ENCODE data around the gene STUM. TPM values are rescaled to one million over a fixed set of nuclear protein-coding genes. Genes with fewer than 3 reads are reported as not detected.

STUM gene
- total RNA-seq, 1 experiment from 2014 or later, result 0.11 TPM

DNA sequence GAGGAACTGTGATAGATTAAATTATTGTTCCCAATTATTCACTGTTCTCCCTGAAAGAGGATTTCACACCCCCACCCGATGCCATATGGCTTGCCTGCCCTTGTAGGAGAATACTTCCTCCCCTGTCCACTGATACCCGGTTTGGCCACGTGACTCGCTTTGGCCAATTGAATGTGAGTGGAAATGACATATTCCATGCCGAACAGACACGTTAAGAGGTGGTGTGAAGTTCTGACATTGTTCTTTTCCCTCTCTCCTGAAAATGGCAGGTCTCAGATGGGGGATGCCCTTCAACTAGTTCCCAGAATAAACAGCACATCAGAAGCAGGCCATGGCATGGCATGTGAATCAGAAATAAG, 5.3 kb downstream of the STUM start:
- H2AFZ ChIP-seq (ENCODE audit: low read length), result no peak overlapping the region
- H4K91ac ChIP-seq (ENCODE audit: insufficient read length, low read depth, low read length), result no peak overlapping the region
- Mint-ChIP-seq H3K27ac (no peak overlapping the region), H3K9me3 (no peaks in the 10 kb centered on the region), H3K36me3 (ENCODE audit: insufficient read depth in 1 of 3, low read depth in 3 of 3) (no peaks in the 10 kb centered on the region), H3K27me3 (ENCODE audit: low read depth) (peaks cover 76% of the 10 kb centered on the region), H3K4me3 (no peak overlapping the region), H3K4me1 (peaks cover 21 to 23% of the 10 kb centered on the region in 2 experiments)
- no peak overlapping the region for H3K23ac ChIP-seq (ENCODE audit: insufficient read length, low read depth, low read length)
- WGBS (ENCODE audit: extremely low coverage, insufficient read length, low lambda C conversion rate), result no CpG with 5 or more reads among the region's 6 CpGs
- H3K23me2 ChIP-seq (ENCODE audit: insufficient read length, low read depth, low read length, poor library complexity, severe bottlenecking), result peaks cover 14% of the 10 kb centered on the region
- H4K8ac ChIP-seq (replicated peaks; ENCODE audit: insufficient read length, low read depth, low read length), result no peak overlapping the region
- no peak overlapping the region for H3K9ac ChIP-seq (ENCODE audit: extremely low read depth, insufficient read length, low read length)
- no peak overlapping the region for H2BK20ac ChIP-seq (ENCODE audit: low read depth, low read length, poor library complexity, severe bottlenecking)
- TF ChIP-seq, protein P1, sequence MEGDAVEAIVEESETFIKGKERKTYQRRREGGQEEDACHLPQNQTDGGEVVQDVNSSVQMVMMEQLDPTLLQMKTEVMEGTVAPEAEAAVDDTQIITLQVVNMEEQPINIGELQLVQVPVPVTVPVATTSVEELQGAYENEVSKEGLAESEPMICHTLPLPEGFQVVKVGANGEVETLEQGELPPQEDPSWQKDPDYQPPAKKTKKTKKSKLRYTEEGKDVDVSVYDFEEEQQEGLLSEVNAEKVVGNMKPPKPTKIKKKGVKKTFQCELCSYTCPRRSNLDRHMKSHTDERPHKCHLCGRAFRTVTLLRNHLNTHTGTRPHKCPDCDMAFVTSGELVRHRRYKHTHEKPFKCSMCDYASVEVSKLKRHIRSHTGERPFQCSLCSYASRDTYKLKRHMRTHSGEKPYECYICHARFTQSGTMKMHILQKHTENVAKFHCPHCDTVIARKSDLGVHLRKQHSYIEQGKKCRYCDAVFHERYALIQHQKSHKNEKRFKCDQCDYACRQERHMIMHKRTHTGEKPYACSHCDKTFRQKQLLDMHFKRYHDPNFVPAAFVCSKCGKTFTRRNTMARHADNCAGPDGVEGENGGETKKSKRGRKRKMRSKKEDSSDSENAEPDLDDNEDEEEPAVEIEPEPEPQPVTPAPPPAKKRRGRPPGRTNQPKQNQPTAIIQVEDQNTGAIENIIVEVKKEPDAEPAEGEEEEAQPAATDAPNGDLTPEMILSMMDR (conservative IDR thresholded peaks at IDR 0.05), result no peak
- H3K14ac ChIP-seq (ENCODE audit: insufficient read depth, low read length), result no peak overlapping the region
- H3K18ac ChIP-seq (ENCODE audit: insufficient read length, low read depth, low read length), result no peak overlapping the region
- no peaks in the 10 kb centered on the region for H4K20me1 ChIP-seq (ENCODE audit: control insufficient read depth, insufficient read depth, insufficient read length)
- H2AK5ac ChIP-seq (ENCODE audit: insufficient read length, low read length), result no peak overlapping the region
- DNase-seq, result no peak
- no peak overlapping the region for H3K4me2 ChIP-seq (ENCODE audit: insufficient read depth, insufficient read length, low read length)
- peaks cover 13% of the 10 kb centered on the region; the same call in 1 of the 2 replicates for H3K27me3 ChIP-seq (ENCODE audit: insufficient read depth, low read length)
- no peaks in the 10 kb centered on the region for H3K79me1 ChIP-seq (ENCODE audit: insufficient read depth, low read depth, low read length, poor library complexity, severe bottlenecking)
- H3K4me1 ChIP-seq (ENCODE audit: insufficient read depth, low read length), result peaks cover 6% of the 10 kb centered on the region; the same call in 1 of the 2 replicates
- no peak overlapping the region for H3K56ac ChIP-seq (ENCODE audit: insufficient read length, low read depth, low read length)
- no peak overlapping the region for H2BK12ac ChIP-seq (ENCODE audit: insufficient read length, low read depth, low read length)
- H2BK120ac ChIP-seq (ENCODE audit: low read depth, low read length, poor library complexity, severe bottlenecking), result no peak overlapping the region
- no peak overlapping the region for H3K4ac ChIP-seq (ENCODE audit: low read depth, low read length)
- H3T11ph ChIP-seq (ENCODE audit: low read length), result no peak overlapping the region
- H3K9me3 ChIP-seq (ENCODE audit: control insufficient read depth, low read depth, low read length), result no peaks in the 10 kb centered on the region
- H2BK5ac ChIP-seq (ENCODE audit: insufficient read length, low read length), result no peak overlapping the region
- H3K79me2 ChIP-seq (ENCODE audit: insufficient read depth, low read length), result no peaks in the 10 kb centered on the region
- no peak overlapping the region for H3K27ac ChIP-seq (ENCODE audit: insufficient read length, low read depth, low read length)
- H2BK15ac ChIP-seq (ENCODE audit: low read depth, low read length), result no peak overlapping the region
- H4K5ac ChIP-seq (ENCODE audit: insufficient read length, low read depth, low read length), result no peak overlapping the region

Measured in H9 (cell line).